Non-pigmented ciliary epithelial cell (primary cell): ENCODE data around the gene TOX2.

Experiments
- DNase-seq: peaks from one replicate; pipeline ENCODE4 v3.0.0-alpha.2; 2010; ENCODE audit warnings: low read depth

Gene TOX2

GRCh38 chr20:44001667-44002596 is 87.3 kb downstream of the TOX2 start:
- DNase-seq = no peak

DNA sequence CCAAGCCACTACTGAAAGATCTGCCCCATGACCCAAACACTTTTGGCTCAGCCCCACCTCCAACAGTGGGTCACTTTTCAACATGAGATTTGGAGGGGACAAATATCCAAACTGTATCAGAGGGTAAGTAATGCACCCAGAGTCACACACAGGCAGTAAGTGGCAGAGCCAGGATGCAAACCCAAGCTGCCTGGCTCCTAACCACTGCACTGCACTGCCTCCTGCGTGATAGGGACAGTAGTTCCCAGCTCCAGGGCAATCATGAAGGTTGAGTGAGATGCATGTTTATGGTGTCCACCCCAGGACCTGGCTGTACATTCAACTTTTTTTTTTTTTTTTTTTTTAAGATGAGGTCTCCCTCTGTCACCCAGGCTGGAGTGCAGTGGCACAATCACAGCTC is 88.2 kb downstream of the TOX2 start:
- DNase-seq = no peak

DNA sequence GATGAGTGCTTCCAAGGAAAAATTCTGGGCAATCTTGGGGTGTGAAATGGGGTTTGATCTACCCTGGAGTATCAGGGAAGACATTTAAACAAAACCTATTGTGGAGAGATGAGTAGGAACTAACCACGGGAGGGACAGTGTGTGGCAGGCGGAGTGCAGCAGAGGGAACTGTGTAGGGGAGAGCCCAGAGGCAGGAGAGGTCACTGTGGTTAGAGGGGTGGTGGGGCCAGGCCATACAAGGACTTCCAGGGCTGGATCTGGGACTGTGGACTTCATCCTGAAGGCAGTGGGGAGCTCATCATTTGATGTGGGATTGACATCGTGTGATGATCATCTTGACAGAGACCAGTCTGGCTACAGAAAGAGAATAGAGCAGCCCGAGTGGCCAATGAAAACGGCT is 89.0 kb downstream of the TOX2 start:
- no peak for DNase-seq

GRCh38 chr20:44004306-44004915 is 89.8 kb downstream of the TOX2 start:
- no peak for DNase-seq

GRCh38 chr20:44005661-44006060 is 91.0 kb downstream of the TOX2 start:
- no peak for DNase-seq

GRCh38 chr20:44006126-44006525 is 91.5 kb downstream of the TOX2 start:
- no peak for DNase-seq

DNA sequence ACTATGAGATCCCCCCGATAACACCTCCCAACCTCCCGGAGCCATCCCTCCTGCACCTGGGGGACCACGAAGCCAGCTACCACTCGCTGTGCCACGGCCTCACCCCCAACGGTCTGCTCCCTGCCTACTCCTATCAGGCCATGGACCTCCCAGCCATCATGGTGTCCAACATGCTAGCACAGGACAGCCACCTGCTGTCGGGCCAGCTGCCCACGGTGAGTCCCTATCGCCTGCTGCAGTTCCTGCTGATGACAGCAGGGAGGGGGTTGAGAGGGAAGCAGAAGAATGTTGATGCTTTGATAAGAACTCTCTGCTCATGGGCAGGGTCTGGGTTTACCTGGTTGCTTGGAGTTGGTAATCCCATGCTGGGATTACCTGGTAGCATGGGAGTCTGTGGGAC is 91.9 kb downstream of the TOX2 start:
- DNase-seq = no peak

DNA sequence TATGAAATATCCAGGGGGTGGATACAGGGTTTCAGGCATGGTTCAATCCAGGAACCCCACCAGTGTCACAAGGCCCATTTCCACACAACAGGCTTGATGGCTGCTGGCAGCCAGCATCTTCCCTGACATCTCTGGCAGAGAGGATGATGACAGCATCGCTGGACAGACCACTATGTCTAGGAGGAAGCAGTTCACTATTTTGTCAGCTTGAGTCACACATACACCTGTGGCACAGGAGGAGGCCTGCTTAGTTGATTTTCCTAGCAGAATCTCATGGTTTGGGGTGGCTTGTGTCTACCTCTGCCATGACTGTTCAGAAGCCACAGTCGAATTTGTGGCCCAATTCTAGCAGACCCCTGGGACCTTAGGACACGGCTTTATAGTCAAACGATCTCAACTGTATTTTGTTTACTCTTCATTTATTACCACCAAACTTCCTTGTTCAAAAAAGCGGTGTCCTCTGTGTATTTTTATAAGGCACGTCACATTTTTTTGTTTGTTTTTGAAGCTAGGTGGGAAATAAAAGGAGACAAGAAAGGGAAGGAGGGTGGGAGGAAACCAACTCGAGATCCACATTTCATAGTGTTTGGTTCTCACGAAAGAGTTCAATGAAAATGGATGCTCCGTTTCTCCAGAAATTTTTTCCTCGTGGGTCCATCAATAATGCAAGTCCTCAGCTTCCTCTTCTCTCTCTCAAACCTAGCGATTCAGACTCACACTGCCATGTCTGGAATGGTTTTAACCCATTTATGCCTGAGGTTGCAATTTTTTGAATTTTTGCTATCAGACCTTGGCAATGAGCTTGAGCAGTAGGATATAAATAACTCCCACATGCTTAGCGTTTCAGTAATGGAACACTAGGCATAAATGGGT is 94.4 kb downstream of the TOX2 start:
- DNase-seq = no peak

- DNase-seq = no peak
Observed at GRCh38 chr20:44009679-44009992, 95.0 kb downstream of the TOX2 start.

DNA sequence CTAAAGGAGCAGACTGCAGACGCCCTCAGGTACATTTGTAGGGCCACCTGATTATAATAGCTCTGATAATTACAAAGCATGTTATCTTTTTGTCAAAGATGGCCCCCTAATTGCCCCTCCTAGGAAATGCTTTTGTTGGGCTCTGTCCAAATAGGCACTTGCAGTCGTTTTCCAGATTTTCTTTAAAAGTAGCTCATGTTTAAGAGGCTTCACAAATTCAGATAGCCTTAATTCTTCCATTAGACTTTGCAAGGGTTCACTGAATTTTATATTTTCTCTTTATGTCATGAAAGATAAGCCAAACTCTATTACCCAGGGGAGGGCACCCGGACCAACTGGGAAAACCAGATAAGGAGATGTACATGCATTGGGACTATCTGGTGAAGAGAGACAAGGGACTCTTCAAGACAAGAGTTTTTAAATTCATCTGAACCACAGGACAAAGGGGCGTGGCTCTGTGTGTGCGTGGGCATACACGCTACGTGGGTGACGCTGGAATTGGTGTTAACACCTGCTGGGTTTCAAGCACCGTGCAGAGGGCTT is 95.6 kb downstream of the TOX2 start:
- DNase-seq = no peak

GRCh38 chr20:44011251-44011940 is 96.7 kb downstream of the TOX2 start:
- no peak for DNase-seq

DNA sequence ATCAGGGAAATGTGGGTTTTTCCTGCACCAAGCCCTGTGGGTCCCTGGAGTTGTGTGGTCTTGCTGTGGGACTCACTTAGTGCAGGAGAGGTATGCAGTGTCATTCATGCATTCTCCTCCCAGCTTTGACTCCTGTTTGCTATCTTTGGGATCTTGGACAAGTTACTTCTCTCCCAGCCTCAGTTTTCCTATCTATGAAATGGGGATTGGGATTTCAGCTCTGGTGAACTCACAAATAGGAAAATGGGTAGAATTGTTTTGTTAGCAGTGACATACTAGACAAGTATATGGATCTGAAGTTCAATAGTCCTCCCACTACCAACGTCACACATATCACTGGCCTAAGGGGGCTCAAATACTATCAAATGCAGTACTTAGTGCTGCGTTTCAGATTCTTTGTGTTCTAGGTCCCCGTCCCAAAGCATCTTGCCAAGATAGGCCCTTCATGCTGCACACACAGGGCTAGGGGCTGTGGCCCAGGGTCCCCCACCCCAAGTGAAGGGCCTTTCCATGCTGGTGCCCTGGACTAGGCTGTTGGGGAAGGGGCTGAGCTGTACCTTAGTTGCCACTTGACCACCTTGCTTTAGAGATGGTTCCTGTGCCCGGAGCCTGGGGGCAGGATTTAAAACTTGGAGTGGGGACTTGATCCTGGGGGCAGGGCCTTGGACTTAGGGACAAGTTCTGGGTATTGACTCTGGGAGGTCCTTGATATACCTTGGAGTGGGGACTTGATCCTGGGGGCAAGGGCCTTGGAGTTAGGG is 98.0 kb downstream of the TOX2 start:
- DNase-seq = no peak

- no peak for DNase-seq
Observed at GRCh38 chr20:44014807-44015732, 100.4 kb downstream of the TOX2 start.

DNA sequence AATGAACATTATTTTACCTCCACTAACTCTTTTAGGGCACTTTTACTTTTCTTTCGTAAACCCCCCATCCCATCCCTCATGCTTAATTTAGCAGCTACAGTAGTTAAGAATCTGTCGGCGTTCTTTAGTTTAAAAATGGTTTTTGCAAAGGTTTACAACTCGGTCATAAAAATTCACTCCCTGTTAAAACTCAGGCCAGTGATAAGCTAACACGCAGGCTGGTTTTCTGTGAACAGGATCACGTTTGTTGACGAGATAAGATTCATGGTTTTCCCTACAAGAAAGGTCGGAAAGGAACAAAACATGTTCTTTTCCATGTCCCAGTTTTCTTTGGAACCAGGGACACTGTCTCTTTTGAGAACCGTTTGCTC is 101.1 kb downstream of the TOX2 start:
- DNase-seq = no peak

GRCh38 chr20:44016525-44016924 is 101.9 kb downstream of the TOX2 start:
- DNase-seq = no peak

- no peak for DNase-seq
Observed at GRCh38 chr20:44017211-44017610, 102.6 kb downstream of the TOX2 start.

DNA sequence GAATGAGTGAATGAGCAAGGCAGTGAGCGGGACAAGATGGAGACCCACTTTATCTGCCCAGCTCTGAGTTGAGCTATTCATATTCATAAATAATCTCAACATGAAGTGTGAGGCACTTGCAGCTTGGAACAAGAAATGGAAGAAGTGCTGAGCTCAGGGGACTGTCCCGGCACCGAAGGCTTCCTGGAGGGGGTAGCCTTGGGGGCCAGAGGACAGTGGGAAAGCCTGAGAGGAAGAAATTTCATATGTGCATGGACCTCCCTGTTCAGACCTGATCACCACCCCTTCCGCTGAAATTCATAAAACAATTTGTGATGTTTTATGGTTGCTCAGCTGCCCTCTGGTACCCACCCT is 103.2 kb downstream of the TOX2 start:
- no peak for DNase-seq

DNA sequence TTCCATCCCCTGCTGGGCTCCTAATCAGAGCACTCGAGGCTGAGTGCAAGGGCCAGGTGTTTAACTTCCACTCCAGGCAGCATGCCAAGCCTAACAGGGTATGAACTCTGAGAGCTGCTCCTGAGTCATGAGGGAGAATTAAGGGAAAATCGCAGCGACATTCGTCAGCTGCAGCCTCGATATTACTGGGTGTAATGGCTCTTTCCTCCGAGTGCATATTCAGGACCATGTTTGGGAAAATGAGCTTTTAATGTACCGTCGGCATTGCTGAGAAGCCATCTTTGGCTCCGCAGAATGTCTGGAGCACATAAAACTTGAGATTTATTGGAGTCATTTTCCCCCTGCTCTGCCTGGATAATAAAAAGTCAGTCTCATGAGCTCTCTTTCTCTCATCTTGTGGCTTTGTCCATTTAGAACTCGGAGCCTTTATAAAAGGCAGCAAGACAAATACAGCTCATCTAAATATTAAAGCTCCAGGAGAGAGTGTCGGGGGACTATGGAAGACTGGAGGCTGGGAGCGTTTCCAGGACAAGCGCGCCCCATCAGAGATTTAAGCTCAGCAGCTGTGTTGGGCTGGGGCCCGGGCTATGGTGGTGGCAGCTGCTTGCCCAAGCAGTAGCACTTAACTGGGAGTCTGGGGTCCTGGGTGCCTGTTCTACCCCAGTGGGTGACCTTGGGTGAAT is 103.7 kb downstream of the TOX2 start:
- DNase-seq = peak; percentile 79

- no peak for DNase-seq
Observed at GRCh38 chr20:44018942-44019637, 104.4 kb downstream of the TOX2 start.
